ENCODE measurements around the gene DDX59.

DDX59 gene

GRCh38 chr1:200629876-200630514 lies 39.7 kb downstream of the DDX59 start:
- DNase-seq (ENCODE audit: low read depth), result no peak

- peak; percentile 12 for DNase-seq (ENCODE audit: low read depth)
Measured at GRCh38 chr1:200628223-200628881, 41.4 kb downstream of the DDX59 start.

- no peak for DNase-seq (ENCODE audit: low read depth)
Measured at GRCh38 chr1:200627575-200628222, 42.0 kb downstream of the DDX59 start.

GRCh38 chr1:200626853-200627534 lies 42.7 kb downstream of the DDX59 start:
- DNase-seq (ENCODE audit: low read depth), result no peak

GRCh38 chr1:200625381-200625824 lies 44.3 kb downstream of the DDX59 start:
- peak; percentile 59 for DNase-seq (ENCODE audit: low read depth)

GRCh38 chr1:200624679-200625335 lies 44.9 kb downstream of the DDX59 start:
- no peak for DNase-seq (ENCODE audit: low read depth)

- DNase-seq (ENCODE audit: low read depth), result peak; percentile 80
Measured at GRCh38 chr1:200620273-200621131, 49.2 kb downstream of the DDX59 start, which contains the start of gene KIF14. Gene KIF14 (minus strand): TSS chr1:200620751. CDS start chr1:200618723, 2,028 bp downstream.

- no peak for DNase-seq (ENCODE audit: low read depth)
Measured at GRCh38 chr1:200619894-200620272, 49.8 kb downstream of the DDX59 start.

- DNase-seq (ENCODE audit: low read depth), result no peak
Measured at GRCh38 chr1:200610846-200611245, 58.9 kb downstream of the DDX59 start.

- no peak for DNase-seq (ENCODE audit: low read depth)
Measured at GRCh38 chr1:200602632-200603031, 67.1 kb downstream of the DDX59 start.
